ENCODE data around the gene KCNH1. TPM values are rescaled to one million over a fixed set of nuclear protein-coding genes. Genes with fewer than 3 reads are reported as not detected.

Gene KCNH1
- total RNA-seq: under 1 TPM; 0.40 to 0.64 TPM

DNA sequence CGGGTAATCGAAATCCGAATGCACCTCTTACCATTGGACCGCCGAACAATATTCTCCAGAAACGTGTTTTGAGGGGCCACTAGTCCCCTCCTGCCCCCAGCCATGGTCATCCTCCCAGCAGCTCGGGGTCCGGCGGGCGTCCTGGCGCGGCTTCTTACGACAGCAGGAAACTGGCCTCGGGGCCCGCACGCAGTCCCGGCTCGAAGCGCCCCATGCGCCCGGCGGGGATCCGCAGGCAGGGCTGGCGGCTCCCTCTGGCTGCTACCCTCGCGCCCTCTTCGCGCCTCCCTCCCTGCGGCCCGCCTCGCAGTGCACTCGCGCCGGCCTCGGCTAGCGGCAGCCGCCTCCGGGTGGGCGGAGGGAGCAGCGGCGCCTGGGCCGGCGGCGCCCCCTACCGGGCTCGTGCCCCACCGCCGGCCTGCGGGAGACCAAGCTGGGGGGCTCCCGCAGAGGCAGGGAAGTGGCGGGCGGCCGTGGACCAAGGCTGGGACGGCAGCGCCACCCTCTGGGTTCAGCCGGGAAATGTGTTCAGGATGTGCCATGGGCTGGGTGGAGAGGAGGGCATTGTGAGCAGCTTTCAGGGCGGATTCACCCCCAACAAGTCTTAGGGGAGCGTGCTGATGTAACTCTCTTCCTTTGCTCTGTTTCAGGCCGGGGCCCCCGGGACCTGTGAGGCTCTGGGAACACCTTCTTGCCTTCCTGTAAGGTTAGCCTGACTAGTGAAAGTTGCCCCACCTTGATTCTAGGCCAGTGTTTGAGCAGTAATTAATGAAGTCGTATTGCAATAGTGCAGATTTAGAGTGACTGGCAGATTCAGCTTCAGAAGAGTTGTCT, at the start of gene KCNH1:
Gene KCNH1 (minus strand): TSS at position 313 of the 834 bp plus-strand sequence. CDS start 203 bp downstream, at position 110.
- Histone ChIP-seq H3K27ac (no peak within 1 kb of the TSS), H3K36me3 (no peaks in the 10 kb centered on the region), H3K9ac (ENCODE audit: low read depth in 2 of 2, low read length in 2 of 2) (no peak within 1 kb of the TSS), H3K9me3 (no peaks in the 10 kb centered on the region), H3K4me1 (peaks cover 4% of the 10 kb centered on the region), H3K27me3 (peaks cover 19% of the 10 kb centered on the region), H3K4me3 (peak within 1 kb of the TSS; percentile 35)
- intact Hi-C loops (cut with DNase I): loop anchor here (2.0 to 10.0 kb wide), 4 partner anchors 121 to 727 kb away; partner anchors contain the start of gene RCOR3
- peak; percentile 72 for DNase-seq
- TF ChIP-seq, protein P1, sequence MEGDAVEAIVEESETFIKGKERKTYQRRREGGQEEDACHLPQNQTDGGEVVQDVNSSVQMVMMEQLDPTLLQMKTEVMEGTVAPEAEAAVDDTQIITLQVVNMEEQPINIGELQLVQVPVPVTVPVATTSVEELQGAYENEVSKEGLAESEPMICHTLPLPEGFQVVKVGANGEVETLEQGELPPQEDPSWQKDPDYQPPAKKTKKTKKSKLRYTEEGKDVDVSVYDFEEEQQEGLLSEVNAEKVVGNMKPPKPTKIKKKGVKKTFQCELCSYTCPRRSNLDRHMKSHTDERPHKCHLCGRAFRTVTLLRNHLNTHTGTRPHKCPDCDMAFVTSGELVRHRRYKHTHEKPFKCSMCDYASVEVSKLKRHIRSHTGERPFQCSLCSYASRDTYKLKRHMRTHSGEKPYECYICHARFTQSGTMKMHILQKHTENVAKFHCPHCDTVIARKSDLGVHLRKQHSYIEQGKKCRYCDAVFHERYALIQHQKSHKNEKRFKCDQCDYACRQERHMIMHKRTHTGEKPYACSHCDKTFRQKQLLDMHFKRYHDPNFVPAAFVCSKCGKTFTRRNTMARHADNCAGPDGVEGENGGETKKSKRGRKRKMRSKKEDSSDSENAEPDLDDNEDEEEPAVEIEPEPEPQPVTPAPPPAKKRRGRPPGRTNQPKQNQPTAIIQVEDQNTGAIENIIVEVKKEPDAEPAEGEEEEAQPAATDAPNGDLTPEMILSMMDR (IDR thresholded peaks at IDR 0.05): peak; percentile 79

DNA sequence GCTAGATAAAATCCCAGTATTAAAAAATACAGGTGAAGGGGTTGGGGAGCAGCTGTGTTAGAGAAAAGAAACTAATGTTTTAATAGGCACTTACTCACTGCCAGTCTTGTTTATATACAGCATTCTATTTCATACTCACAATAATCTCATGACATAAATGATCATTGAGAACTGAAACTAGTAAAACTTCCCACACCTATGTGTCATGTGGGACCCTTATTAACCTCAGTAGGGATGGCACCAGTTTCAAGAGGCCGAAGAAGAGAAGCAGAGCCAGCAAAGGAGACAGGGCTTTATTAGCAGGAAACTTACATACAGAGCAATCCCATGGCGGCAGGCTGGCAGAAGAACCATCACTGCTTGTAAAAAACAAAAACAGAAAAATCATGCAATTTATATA, 48.8 kb upstream of the KCNH1 start:
- H3K4me1 ChIP-seq: no peaks in the 10 kb centered on the region
- DNase-seq: no peak
- intact Hi-C loops (cut with DNase I): no loop called here
- H3K27me3 ChIP-seq: no peaks in the 10 kb centered on the region
- H3K27ac ChIP-seq: no peak overlapping the region
- TF ChIP-seq, protein P1 (IDR thresholded peaks at IDR 0.05): no peak
- no peaks in the 10 kb centered on the region for H3K9me3 ChIP-seq
- H3K36me3 ChIP-seq: no peaks in the 10 kb centered on the region
- H3K4me3 ChIP-seq: no peak overlapping the region
- H3K9ac ChIP-seq (ENCODE audit: low read depth in 2 of 2, low read length in 2 of 2): no peak overlapping the region

DNA sequence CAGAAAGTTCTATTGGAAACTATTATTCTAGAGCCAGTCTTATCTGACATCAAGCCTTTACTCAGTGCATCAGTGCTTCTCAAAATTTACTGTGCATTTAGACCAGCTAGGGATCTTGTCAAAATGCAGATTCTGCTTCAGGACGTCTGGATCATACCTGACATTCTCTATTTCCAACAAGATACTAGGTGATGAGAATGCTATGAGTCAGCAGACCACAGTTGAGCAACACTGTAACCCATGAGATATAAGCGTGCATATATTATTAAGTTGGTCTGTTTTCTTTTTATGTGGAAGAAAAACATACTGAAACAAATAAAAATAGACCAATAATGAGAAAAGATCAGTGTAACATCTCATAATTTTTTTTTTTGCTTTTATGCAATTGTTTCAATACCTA, 40.4 kb upstream of the KCNH1 start:
- Histone ChIP-seq H3K4me3 (no peak overlapping the region), H3K27me3 (no peaks in the 10 kb centered on the region), H3K27ac (no peak overlapping the region), H3K36me3 (no peaks in the 10 kb centered on the region), H3K9ac (ENCODE audit: low read depth in 2 of 2, low read length in 2 of 2) (no peak overlapping the region), H3K9me3 (no peaks in the 10 kb centered on the region), H3K4me1 (no peaks in the 10 kb centered on the region)
- no peak for DNase-seq
- intact Hi-C loops (cut with DNase I): no loop called here
- TF ChIP-seq, protein P1 (IDR thresholded peaks at IDR 0.05): no peak

DNA sequence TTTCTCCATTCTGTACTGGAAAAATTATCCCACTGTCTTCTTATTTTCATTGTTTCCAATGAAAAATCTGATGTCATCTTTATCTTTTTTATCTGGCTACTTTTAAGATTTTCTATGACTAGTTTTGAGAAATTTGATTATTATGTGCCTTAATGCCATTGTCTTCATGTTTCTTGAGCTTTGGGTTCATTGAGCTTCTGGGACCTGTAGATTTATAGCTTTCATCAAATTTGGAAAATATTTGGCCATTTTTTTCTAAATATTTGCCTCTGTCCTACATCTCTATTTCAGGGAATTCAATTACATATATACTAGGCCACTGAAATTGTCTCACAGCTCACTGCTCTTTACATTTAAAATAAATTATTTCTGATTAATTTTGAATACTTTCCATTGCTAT, 38.7 kb upstream of the KCNH1 start:
- Histone ChIP-seq H3K9me3 (no peaks in the 10 kb centered on the region), H3K9ac (ENCODE audit: low read depth in 2 of 2, low read length in 2 of 2) (no peak overlapping the region), H3K27ac (no peak overlapping the region), H3K4me3 (no peak overlapping the region), H3K36me3 (no peaks in the 10 kb centered on the region), H3K27me3 (no peaks in the 10 kb centered on the region), H3K4me1 (no peaks in the 10 kb centered on the region)
- intact Hi-C loops (cut with DNase I): no loop called here
- TF ChIP-seq, protein P1 (IDR thresholded peaks at IDR 0.05): no peak
- DNase-seq: no peak

DNA sequence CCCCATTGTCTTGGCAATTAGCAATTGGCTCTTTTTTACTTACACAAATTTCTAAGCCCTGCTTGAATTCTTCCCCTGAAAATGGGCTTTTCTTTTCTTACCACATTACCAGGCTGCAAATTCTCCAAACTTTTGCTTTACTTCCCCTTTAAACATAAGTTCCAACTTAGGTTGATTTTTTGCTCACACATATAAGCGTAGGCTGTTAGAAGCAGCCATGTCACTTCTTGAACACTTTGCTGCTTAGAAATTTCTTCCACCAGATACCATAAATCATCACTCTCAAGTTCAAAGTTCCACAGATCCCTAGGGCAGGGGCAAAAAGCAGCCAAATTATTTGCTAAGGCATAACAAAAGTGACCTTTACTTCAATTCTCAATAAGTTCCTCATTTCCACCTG, 35.4 kb upstream of the KCNH1 start:
- Histone ChIP-seq H3K36me3 (no peaks in the 10 kb centered on the region), H3K27ac (no peak overlapping the region), H3K9ac (ENCODE audit: low read depth in 2 of 2, low read length in 2 of 2) (no peak overlapping the region), H3K4me3 (no peak overlapping the region), H3K4me1 (no peaks in the 10 kb centered on the region), H3K27me3 (no peaks in the 10 kb centered on the region), H3K9me3 (no peaks in the 10 kb centered on the region)
- intact Hi-C loops (cut with DNase I): no loop called here
- TF ChIP-seq, protein P1 (IDR thresholded peaks at IDR 0.05): no peak
- DNase-seq: no peak
